ENCODE data around the gene CYFIP1. TPM values are rescaled to one million over a fixed set of nuclear protein-coding genes. Genes with fewer than 3 reads are reported as not detected.

Gene CYFIP1
- total and polyA plus RNA-seq, 2 donors from 2014 or later: 32.3 to 143 TPM

DNA sequence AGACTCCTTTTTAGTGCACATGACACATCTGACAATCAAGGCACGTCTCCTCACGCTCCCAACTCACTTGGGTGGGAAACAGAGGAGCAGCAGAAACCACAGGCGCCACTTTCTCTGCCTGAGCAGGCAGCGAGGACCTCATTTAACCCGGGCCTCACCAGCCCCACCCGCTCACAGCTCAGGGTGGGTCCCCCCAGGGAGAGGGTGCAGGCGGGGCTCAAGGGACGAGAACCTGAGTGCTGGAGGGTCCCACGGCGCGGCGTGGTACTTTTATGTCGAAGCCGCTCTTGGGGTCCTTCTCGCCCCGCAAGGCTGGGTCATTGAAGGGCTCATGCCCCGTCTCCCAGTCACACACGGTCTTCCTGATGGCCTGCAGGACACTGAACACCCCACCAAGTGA lies 62.6 kb downstream of the CYFIP1 start:
- Histone ChIP-seq H3K27ac (ENCODE audit: low read depth in 2 of 2, low read length in 2 of 2) (no peak overlapping the region), H3K36me3 (ENCODE audit: control insufficient read depth in 2 of 3, insufficient read depth in 3 of 3, low read length in 3 of 3) (peaks cover 0 to 42% (median 20%) of the 10 kb centered on the region in 3 donors), H3K4me3 (ENCODE audit: low read length in 3 of 3) (no peak overlapping the region), H3K9me3 (ENCODE audit: control insufficient read depth in 2 of 3, insufficient read depth in 1 of 3, low read length in 3 of 3) (no peaks in the 10 kb centered on the region), H3K9ac (ENCODE audit: low read length in 3 of 3) (no peak overlapping the region), H3K27me3 (ENCODE audit: control insufficient read depth, insufficient read depth, low read length) (no peaks in the 10 kb centered on the region), H3K4me1 (ENCODE audit: control insufficient read depth in 2 of 3, insufficient read depth in 2 of 3, low read depth in 1 of 3, low read length in 3 of 3) (no peaks in the 10 kb centered on the region)
- FAIRE-seq (no peak), DNase-seq (no peak)
- TF ChIP-seq, protein P1, sequence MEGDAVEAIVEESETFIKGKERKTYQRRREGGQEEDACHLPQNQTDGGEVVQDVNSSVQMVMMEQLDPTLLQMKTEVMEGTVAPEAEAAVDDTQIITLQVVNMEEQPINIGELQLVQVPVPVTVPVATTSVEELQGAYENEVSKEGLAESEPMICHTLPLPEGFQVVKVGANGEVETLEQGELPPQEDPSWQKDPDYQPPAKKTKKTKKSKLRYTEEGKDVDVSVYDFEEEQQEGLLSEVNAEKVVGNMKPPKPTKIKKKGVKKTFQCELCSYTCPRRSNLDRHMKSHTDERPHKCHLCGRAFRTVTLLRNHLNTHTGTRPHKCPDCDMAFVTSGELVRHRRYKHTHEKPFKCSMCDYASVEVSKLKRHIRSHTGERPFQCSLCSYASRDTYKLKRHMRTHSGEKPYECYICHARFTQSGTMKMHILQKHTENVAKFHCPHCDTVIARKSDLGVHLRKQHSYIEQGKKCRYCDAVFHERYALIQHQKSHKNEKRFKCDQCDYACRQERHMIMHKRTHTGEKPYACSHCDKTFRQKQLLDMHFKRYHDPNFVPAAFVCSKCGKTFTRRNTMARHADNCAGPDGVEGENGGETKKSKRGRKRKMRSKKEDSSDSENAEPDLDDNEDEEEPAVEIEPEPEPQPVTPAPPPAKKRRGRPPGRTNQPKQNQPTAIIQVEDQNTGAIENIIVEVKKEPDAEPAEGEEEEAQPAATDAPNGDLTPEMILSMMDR (IDR thresholded peaks at IDR 0.05; ENCODE audit: borderline replicate concordance, extremely low read depth, insufficient read depth): no peak
- intact Hi-C loops (cut with DNase I): no loop called here

DNA sequence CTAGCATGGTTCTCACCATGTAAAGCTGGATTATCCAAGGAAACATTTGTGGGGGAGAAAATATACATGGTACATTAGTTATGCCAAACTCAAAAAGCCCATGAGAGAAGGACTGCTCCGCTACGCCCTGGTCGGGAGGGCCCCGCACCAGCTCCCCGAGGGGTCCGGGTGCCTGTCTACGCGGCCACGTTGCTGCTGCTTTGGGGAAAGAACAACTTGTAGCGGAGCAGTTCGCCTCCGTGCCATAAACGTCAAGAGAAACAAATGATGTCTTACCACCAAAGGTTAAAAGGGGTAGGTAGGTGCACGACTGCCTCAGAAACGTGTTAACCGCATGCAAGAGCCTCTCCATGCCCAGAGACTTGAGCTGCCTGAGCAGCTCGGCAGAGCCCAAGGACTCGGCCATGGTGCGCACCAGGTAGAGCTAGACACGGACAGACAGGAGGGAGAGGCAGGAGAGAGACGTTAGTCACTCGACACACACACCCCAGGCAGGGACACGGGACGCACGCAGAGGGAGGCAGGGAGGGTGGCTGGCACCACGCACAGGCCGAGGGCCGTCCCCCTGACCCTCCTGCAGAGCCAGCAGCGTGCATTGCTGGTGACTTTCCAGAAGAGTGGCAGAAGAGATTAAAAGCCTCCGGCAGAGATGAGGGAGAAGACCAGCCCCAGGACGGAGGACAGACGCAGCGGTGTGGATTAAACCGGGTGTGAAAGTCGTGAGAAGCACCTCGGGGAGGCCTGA lies 63.4 kb downstream of the CYFIP1 start:
- H3K4me3 ChIP-seq (ENCODE audit: low read length in 3 of 3): no peak overlapping the region
- H3K9ac ChIP-seq (ENCODE audit: low read length in 3 of 3): no peak overlapping the region
- peaks cover 0 to 48% (median 24%) of the 10 kb centered on the region in 3 donors for H3K36me3 ChIP-seq (ENCODE audit: control insufficient read depth in 2 of 3, insufficient read depth in 3 of 3, low read length in 3 of 3)
- intact Hi-C loops (cut with DNase I): no loop called here
- no peaks in the 10 kb centered on the region for H3K4me1 ChIP-seq (ENCODE audit: control insufficient read depth in 2 of 3, insufficient read depth in 2 of 3, low read depth in 1 of 3, low read length in 3 of 3)
- H3K27ac ChIP-seq (ENCODE audit: low read depth in 2 of 2, low read length in 2 of 2): no peak overlapping the region
- H3K27me3 ChIP-seq (ENCODE audit: control insufficient read depth, insufficient read depth, low read length): no peaks in the 10 kb centered on the region
- DNase-seq: no peak
- TF ChIP-seq, protein P1 (IDR thresholded peaks at IDR 0.05; ENCODE audit: borderline replicate concordance, extremely low read depth, insufficient read depth): no peak
- no peak for FAIRE-seq
- no peaks in the 10 kb centered on the region for H3K9me3 ChIP-seq (ENCODE audit: control insufficient read depth in 2 of 3, insufficient read depth in 1 of 3, low read length in 3 of 3)

DNA sequence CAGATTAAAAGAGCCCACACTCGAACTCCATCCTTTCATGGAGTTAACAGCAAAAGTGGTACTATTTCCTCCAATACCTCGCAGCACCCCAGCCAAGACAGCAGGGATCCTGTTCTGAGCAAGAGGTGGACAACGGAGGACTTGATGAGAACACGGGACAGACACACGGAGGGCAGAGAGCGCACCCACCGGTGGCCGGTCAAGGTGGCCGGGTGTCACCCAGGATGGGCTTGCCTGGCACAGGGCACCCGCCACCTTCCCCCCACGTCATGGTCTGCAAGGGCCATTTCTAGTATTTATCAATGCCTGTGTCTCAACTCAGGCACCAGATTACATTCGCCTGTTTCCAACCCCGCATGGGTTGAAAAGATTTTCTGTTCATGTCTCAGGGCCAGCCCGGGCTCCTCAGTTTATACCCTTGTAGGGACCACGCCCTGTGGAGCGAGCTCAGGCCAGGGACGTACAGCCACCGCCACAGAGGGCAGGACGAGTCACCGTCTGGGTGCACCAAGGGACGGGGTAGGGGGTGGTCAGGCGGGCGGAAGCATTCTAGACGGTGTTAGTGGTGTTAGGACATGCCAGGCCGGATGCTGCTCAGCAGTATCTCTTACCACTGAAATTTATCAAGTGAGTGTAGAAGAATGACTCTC lies 64.2 kb downstream of the CYFIP1 start:
- Histone ChIP-seq H3K27ac (ENCODE audit: low read depth in 2 of 2, low read length in 2 of 2) (no peak overlapping the region), H3K9me3 (ENCODE audit: control insufficient read depth in 2 of 3, insufficient read depth in 1 of 3, low read length in 3 of 3) (no peaks in the 10 kb centered on the region), H3K4me3 (ENCODE audit: low read length in 3 of 3) (no peak overlapping the region), H3K27me3 (ENCODE audit: control insufficient read depth, insufficient read depth, low read length) (no peaks in the 10 kb centered on the region), H3K4me1 (ENCODE audit: control insufficient read depth in 2 of 3, insufficient read depth in 2 of 3, low read depth in 1 of 3, low read length in 3 of 3) (no peaks in the 10 kb centered on the region), H3K9ac (ENCODE audit: low read length in 3 of 3) (no peak overlapping the region), H3K36me3 (ENCODE audit: control insufficient read depth in 2 of 3, insufficient read depth in 3 of 3, low read length in 3 of 3) (peaks cover 0 to 56% (median 29%) of the 10 kb centered on the region in 3 donors)
- DNase-seq (no peak), FAIRE-seq (no peak)
- intact Hi-C loops (cut with DNase I): no loop called here
- TF ChIP-seq, protein P1 (IDR thresholded peaks at IDR 0.05; ENCODE audit: borderline replicate concordance, extremely low read depth, insufficient read depth): no peak
